PFSK-1 (cell line): ENCODE results near the gene AP1G2.

ENCODE experiments used
- POLR2AphosphoS5 ChIP-seq: IDR thresholded peaks from 2 replicates; pipeline ENCODE4 v1.6.1; 2012; ENCODE audit warnings: low read depth, mild to moderate bottlenecking, control low read depth, low read length, moderate library complexity
- REST ChIP-seq, 2 experiments: IDR thresholded peaks; 2 replicates each; pipeline versions ENCODE4 v1.6.1 to v1.8.0; 2011 to 2012; ENCODE audit warnings: low read depth in 2 of 2, low read length in 2 of 2, control low read depth in 1 of 2, inconsistent platforms in 1 of 2, mild to moderate bottlenecking in 1 of 2, moderate library complexity in 1 of 2; ENCODE audit not compliant: insufficient read depth in 1 of 2

- TF ChIP-seq POLR2AphosphoS5 = no peak
- TF ChIP-seq REST (IDR thresholded peaks at IDR 0.05; ENCODE audit: insufficient read depth in 1 of 2, low read depth in 2 of 2, low read length in 2 of 2) = no peak
Measured at GRCh38 chr14:23604675-23605170, 37.1 kb upstream of the AP1G2 start.
